Trophoblast cell (in vitro differentiated cells and primary cell): ENCODE data around the gene FZD4.

ENCODE experiments used
- DNase-seq, 2 donors: peaks; one replicate each; pipeline ENCODE4 v3.0.0-alpha.2; 2016
- H2AFZ ChIP-seq: 2 replicates; pipeline ENCODE4 v1.6.1; 2013; ENCODE audit warnings: low read length, moderate library complexity, mild to moderate bottlenecking; ENCODE audit not compliant: insufficient read depth, poor library complexity
- H2AK5ac ChIP-seq: 2 replicates; pipeline ENCODE4 v1.6.1; 2013; ENCODE audit warnings: mild to moderate bottlenecking, low read length
- H2BK120ac ChIP-seq: 2 replicates; pipeline ENCODE4 v1.6.1; 2013; ENCODE audit warnings: low read length, mild to moderate bottlenecking, moderate library complexity; ENCODE audit not compliant: insufficient read depth, poor library complexity
- H2BK12ac ChIP-seq: 2 replicates; pipeline ENCODE4 v1.6.1; 2013; ENCODE audit warnings: mild to moderate bottlenecking, low read length, moderate library complexity
- H2BK5ac ChIP-seq: 2 replicates; pipeline ENCODE4 v1.6.1; 2013; ENCODE audit warnings: low read length, low read depth, moderate library complexity, mild to moderate bottlenecking; ENCODE audit not compliant: poor library complexity
- H3K14ac ChIP-seq: 2 replicates; pipeline ENCODE4 v1.6.1; 2013; ENCODE audit warnings: mild to moderate bottlenecking, low read length
- H3K18ac ChIP-seq: 2 replicates; pipeline ENCODE4 v1.6.1; 2013; ENCODE audit warnings: mild to moderate bottlenecking, low read length
- H3K23ac ChIP-seq: 2 replicates; pipeline ENCODE4 v1.6.1; 2013; ENCODE audit warnings: low read length
- H3K27ac ChIP-seq: 2 replicates; pipeline ENCODE4 v1.5.1; 2013; ENCODE audit warnings: low read depth, mild to moderate bottlenecking, inconsistent platforms, low read length, moderate library complexity
- H3K27me3 ChIP-seq: 2 replicates; pipeline ENCODE4 v1.6.1; 2013; ENCODE audit warnings: inconsistent platforms, mild to moderate bottlenecking, low read length, moderate library complexity; ENCODE audit not compliant: insufficient read depth
- H3K36me3 ChIP-seq, 2 experiments: 1 replicate in 1 of 2; 2 replicates in 1 of 2; pipeline ENCODE4 v1.6.1; 2013; ENCODE audit warnings: low read length in 2 of 2, mild to moderate bottlenecking in 2 of 2, moderate library complexity in 1 of 2; ENCODE audit not compliant: insufficient read depth in 2 of 2, control insufficient read depth in 1 of 2
- H3K4ac ChIP-seq: 2 replicates; pipeline ENCODE4 v1.6.1; 2013; ENCODE audit warnings: low read depth, mild to moderate bottlenecking, low read length, moderate library complexity
- H3K4me1 ChIP-seq, 2 experiments: 1 replicate in 1 of 2; 2 replicates in 1 of 2; pipeline ENCODE4 v1.6.1; 2013; ENCODE audit warnings: low read length in 2 of 2, mild to moderate bottlenecking in 2 of 2, moderate library complexity in 1 of 2; ENCODE audit not compliant: insufficient read depth in 2 of 2, control insufficient read depth in 1 of 2
- H3K4me2 ChIP-seq: 2 replicates; pipeline ENCODE4 v1.6.1; 2013; ENCODE audit warnings: inconsistent platforms, mild to moderate bottlenecking, low read length, moderate library complexity
- H3K4me3 ChIP-seq: 2 replicates; pipeline ENCODE4 v1.5.1; 2013; ENCODE audit warnings: mild to moderate bottlenecking, low read depth, low read length, inconsistent platforms
- H3K79me1 ChIP-seq: one replicate; pipeline ENCODE4 v1.6.1; 2013; ENCODE audit warnings: low read length
- H3K79me2 ChIP-seq: 2 replicates; pipeline ENCODE4 v1.6.1; 2013; ENCODE audit warnings: low read length, mild to moderate bottlenecking; ENCODE audit not compliant: control insufficient read depth, insufficient read depth, poor library complexity
- H3K9ac ChIP-seq: 2 replicates; pipeline ENCODE4 v1.6.1; 2013; ENCODE audit warnings: mild to moderate bottlenecking, low read length
- H3K9me3 ChIP-seq: 2 replicates; pipeline ENCODE4 v1.6.1; 2013; ENCODE audit warnings: low read depth, mild to moderate bottlenecking, control low read depth, inconsistent platforms, low read length; ENCODE audit not compliant: insufficient read depth
- H4K12ac ChIP-seq: 2 replicates; pipeline ENCODE4 v1.6.1; 2013; ENCODE audit warnings: low read depth, mild to moderate bottlenecking, low read length, moderate library complexity
- H4K8ac ChIP-seq: 2 replicates; pipeline ENCODE4 v1.6.1; 2013; ENCODE audit warnings: low read depth, mild to moderate bottlenecking, low read length, moderate library complexity
- H4K91ac ChIP-seq: one replicate; pipeline ENCODE4 v1.6.1; 2013; ENCODE audit warnings: low read depth, mild to moderate bottlenecking, low read length, moderate library complexity
- WGBS: extraction: QIAGEN DNeasy Blood & Tissue Kit; methylation state at CpG from one replicate; pipeline ENCODE4 v1.1.7; 2013; ENCODE audit warnings: missing lambda C conversion rate; ENCODE audit not compliant: insufficient read length, insufficient coverage; ENCODE audit errors: extremely low coverage; 5-methylcytosine and 5-hydroxymethylcytosine counted together

Gene FZD4

GRCh38 chr11:86951706-86952105 is 3.5 kb downstream of the FZD4 start:
- Histone ChIP-seq H3K4ac (no peak overlapping the region), H2BK5ac (no peak overlapping the region), H3K4me1 (peaks cover 9 to 11% of the 10 kb centered on the region in 2 experiments), H3K4me2 (no peak overlapping the region), H3K27ac (no peak overlapping the region), H2AFZ (no peak overlapping the region), H4K91ac (no peak overlapping the region), H2BK12ac (no peak overlapping the region), H3K27me3 (no peaks in the 10 kb centered on the region), H3K14ac (no peak overlapping the region), H4K8ac (no peak overlapping the region), H3K36me3 (peaks cover 3 to 13% of the 10 kb centered on the region in 2 experiments), H2AK5ac (no peak overlapping the region), H2BK120ac (no peak overlapping the region), H3K23ac (no peak overlapping the region), H3K79me2 (peaks cover 4% of the 10 kb centered on the region), H3K79me1 (peaks cover 13% of the 10 kb centered on the region), H4K12ac (no peak overlapping the region), H3K9ac (no peak overlapping the region), H3K4me3 (no peak overlapping the region), H3K9me3 (no peaks in the 10 kb centered on the region), H3K18ac (no peak overlapping the region)
- no peak for DNase-seq
- WGBS = no CpG with 5 or more reads among the region's 3 CpGs

GRCh38 chr11:86950661-86950995 is 4.6 kb downstream of the FZD4 start:
- H3K4me1 ChIP-seq = peaks cover 8 to 9% of the 10 kb centered on the region in 2 experiments
- no peak overlapping the region for H2BK120ac ChIP-seq
- H4K12ac ChIP-seq = no peak overlapping the region
- H3K79me2 ChIP-seq = peaks cover 2% of the 10 kb centered on the region
- peaks cover 7% of the 10 kb centered on the region for H3K79me1 ChIP-seq
- H3K4me3 ChIP-seq = no peak overlapping the region
- H3K23ac ChIP-seq = no peak overlapping the region
- no peaks in the 10 kb centered on the region for H3K27me3 ChIP-seq
- H2BK5ac ChIP-seq = no peak overlapping the region
- H4K91ac ChIP-seq = no peak overlapping the region
- H4K8ac ChIP-seq = no peak overlapping the region
- H3K4ac ChIP-seq = no peak overlapping the region
- H3K18ac ChIP-seq = no peak overlapping the region
- H2BK12ac ChIP-seq = no peak overlapping the region
- H3K9ac ChIP-seq = no peak overlapping the region
- no peak overlapping the region for H3K14ac ChIP-seq
- H2AFZ ChIP-seq = no peak overlapping the region
- no peak for DNase-seq
- peaks cover 3 to 13% of the 10 kb centered on the region in 2 experiments for H3K36me3 ChIP-seq
- H2AK5ac ChIP-seq = no peak overlapping the region
- no peak overlapping the region for H3K4me2 ChIP-seq
- WGBS = no CpG with 5 or more reads among the region's 5 CpGs
- no peaks in the 10 kb centered on the region for H3K9me3 ChIP-seq
- no peak overlapping the region for H3K27ac ChIP-seq

GRCh38 chr11:86949995-86950660 is 5.1 kb downstream of the FZD4 start:
- Histone ChIP-seq H3K14ac (no peak overlapping the region), H3K79me1 (peaks cover 5% of the 10 kb centered on the region), H3K9ac (no peak overlapping the region), H4K91ac (no peak overlapping the region), H3K4me1 (peaks cover 8 to 9% of the 10 kb centered on the region in 2 experiments), H2BK12ac (no peak overlapping the region), H3K23ac (no peak overlapping the region), H3K9me3 (no peaks in the 10 kb centered on the region), H3K18ac (no peak overlapping the region), H2AFZ (no peak overlapping the region), H3K27ac (no peak overlapping the region), H3K4me3 (no peak overlapping the region), H3K79me2 (peaks cover 2% of the 10 kb centered on the region), H4K12ac (no peak overlapping the region), H4K8ac (no peak overlapping the region), H3K27me3 (no peaks in the 10 kb centered on the region), H3K4me2 (no peak overlapping the region), H2BK5ac (no peak overlapping the region), H2BK120ac (no peak overlapping the region), H3K4ac (no peak overlapping the region), H3K36me3 (peaks cover 3 to 13% of the 10 kb centered on the region in 2 experiments), H2AK5ac (no peak overlapping the region)
- no CpG with 5 or more reads among the region's 3 CpGs for WGBS
- no peak for DNase-seq

GRCh38 chr11:86948733-86949132 is 6.5 kb downstream of the FZD4 start:
- Histone ChIP-seq H3K14ac (no peak overlapping the region), H2BK5ac (no peak overlapping the region), H4K12ac (no peak overlapping the region), H3K27ac (no peak overlapping the region), H4K91ac (no peak overlapping the region), H3K4ac (no peak overlapping the region), H2BK12ac (no peak overlapping the region), H3K9ac (no peak overlapping the region), H3K9me3 (no peaks in the 10 kb centered on the region), H2BK120ac (no peak overlapping the region), H3K27me3 (no peaks in the 10 kb centered on the region), H3K4me2 (no peak overlapping the region), H2AK5ac (no peak overlapping the region), H2AFZ (no peak overlapping the region), H3K79me2 (no peaks in the 10 kb centered on the region), H3K4me3 (no peak overlapping the region), H3K18ac (no peak overlapping the region), H3K4me1 (peaks cover 0 to 3% of the 10 kb centered on the region in 2 experiments), H4K8ac (no peak overlapping the region), H3K79me1 (no peaks in the 10 kb centered on the region), H3K36me3 (peaks cover 3 to 13% of the 10 kb centered on the region in 2 experiments), H3K23ac (no peak overlapping the region)
- no CpG with 5 or more reads among the region's 5 CpGs for WGBS
- DNase-seq = no peak
